ENCODE measurements around the gene CNTN4.

The CNTN4 gene

DNA sequence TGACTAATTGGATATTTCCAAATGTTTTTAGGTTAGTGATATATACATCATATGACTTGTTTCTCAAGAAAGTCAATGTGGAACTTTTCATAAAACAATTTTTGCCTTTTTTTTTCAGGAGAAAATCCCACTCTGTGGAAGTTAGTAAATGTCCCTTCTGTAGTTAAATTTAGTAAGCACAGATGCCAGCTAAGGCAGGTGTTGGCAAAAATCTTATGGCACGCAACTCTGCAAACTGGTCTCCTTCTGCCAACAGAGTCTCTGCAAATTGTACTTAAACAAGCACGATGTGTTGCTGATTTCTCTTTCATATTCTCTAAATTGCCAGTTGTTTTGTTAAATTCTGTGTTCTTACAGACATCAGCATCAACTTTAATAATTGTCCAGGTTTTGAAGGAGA lies 777.7 kb downstream of the CNTN4 start:
- TF ChIP-seq, protein P1, sequence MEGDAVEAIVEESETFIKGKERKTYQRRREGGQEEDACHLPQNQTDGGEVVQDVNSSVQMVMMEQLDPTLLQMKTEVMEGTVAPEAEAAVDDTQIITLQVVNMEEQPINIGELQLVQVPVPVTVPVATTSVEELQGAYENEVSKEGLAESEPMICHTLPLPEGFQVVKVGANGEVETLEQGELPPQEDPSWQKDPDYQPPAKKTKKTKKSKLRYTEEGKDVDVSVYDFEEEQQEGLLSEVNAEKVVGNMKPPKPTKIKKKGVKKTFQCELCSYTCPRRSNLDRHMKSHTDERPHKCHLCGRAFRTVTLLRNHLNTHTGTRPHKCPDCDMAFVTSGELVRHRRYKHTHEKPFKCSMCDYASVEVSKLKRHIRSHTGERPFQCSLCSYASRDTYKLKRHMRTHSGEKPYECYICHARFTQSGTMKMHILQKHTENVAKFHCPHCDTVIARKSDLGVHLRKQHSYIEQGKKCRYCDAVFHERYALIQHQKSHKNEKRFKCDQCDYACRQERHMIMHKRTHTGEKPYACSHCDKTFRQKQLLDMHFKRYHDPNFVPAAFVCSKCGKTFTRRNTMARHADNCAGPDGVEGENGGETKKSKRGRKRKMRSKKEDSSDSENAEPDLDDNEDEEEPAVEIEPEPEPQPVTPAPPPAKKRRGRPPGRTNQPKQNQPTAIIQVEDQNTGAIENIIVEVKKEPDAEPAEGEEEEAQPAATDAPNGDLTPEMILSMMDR (IDR thresholded peaks at IDR 0.05; ENCODE audit: low read depth, low read length): no peak
- no peak overlapping the region for H3K4me3 ChIP-seq (ENCODE audit: low read depth, low read length)
- in situ Hi-C loops (cut with HindIII; ENCODE audit: low sequenced_read_pairs): no loop called here
- no peak for DNase-seq (ENCODE audit: low read depth, low spot score)

DNA sequence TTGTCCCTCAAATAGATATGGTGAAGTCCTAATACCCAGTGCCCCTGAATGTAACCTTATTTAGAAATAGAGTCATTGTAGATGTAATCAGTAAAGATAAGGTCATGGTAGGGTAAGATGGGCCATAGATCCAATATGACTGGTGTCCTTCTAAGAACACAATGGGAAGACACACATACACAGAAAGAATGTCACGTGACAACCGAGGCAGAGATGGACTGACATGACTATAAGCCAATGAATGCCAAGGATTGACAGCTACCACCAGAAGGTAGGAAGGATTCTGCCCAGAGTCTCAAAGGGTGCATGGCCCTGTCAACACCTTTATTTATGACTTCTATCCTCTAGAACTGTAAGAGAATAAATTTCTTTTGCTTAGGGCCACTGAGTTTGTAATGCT lies 780.4 kb downstream of the CNTN4 start:
- TF ChIP-seq, protein P1 (IDR thresholded peaks at IDR 0.05; ENCODE audit: low read depth, low read length): no peak
- in situ Hi-C loops (cut with HindIII; ENCODE audit: low sequenced_read_pairs): no loop called here
- DNase-seq (ENCODE audit: low read depth, low spot score): no peak
- no peak overlapping the region for H3K4me3 ChIP-seq (ENCODE audit: low read depth, low read length)

DNA sequence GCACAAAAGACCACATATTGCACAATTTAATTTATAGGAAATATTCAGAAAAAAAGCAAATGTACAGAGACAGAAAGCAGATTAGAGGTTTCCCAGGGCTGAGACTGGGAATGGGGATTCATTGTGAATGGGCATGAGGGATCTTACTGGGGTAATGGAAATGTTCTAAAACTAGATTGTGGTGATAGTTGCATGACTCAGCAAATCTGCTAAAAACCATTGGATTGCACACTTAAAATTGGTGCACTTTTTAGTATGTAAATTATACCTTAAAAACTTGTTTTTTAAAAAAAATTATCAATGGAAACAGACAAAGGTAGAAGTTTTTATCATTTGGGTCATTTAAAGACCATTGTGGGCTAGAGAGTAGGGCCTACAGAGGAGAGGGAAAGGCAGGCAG lies 780.9 kb downstream of the CNTN4 start:
- DNase-seq (ENCODE audit: low read depth, low spot score): no peak
- no peak overlapping the region for H3K4me3 ChIP-seq (ENCODE audit: low read depth, low read length)
- in situ Hi-C loops (cut with HindIII; ENCODE audit: low sequenced_read_pairs): no loop called here
- TF ChIP-seq, protein P1 (IDR thresholded peaks at IDR 0.05; ENCODE audit: low read depth, low read length): no peak

DNA sequence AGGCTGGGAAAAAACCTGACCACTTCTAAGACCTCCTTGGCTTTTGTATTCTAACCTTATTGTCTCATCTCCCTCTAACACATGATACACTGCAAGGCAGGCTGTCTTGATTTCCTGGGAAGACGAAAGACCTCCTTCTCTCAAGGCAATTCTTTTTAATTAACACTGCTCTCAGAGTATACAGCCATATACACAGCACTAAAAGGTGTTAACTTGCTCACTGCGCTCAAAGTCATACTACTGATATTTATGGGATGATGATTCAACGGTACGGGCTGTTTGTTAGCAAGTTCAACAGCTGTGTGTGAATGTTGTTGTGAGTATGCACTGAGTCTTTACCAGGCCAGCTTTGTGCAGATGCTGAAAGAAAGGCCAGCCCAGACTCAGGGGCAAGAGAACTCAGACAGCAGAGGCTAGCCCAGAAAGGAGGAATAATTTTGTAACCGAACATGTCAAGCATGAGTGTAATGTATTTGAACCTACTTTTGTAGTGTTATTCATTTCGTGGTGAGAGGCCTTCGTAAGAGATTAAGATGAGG lies 781.6 kb downstream of the CNTN4 start:
- in situ Hi-C loops (cut with HindIII; ENCODE audit: low sequenced_read_pairs): no loop called here
- TF ChIP-seq, protein P1 (IDR thresholded peaks at IDR 0.05; ENCODE audit: low read depth, low read length): no peak
- DNase-seq (ENCODE audit: low read depth, low spot score): no peak
- no peak overlapping the region for H3K4me3 ChIP-seq (ENCODE audit: low read depth, low read length)

DNA sequence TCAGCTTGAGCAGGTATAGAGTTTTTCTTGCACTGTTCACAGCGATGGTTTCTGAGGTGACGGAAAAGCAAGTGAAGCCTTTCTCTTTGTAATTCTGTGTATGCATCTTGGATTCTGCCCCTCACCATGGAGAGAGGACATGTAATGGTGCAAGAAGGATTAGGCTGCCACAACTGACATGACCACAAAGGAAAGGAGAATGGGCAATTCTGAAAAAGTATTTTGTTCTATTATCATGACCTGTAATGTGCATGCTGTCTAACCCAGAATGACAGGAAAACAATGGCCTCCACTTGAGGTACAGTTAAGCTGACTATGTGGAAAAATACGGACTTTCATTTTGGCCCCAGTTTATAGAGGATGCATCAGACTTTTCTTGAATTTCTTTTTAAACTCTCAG lies 784.6 kb downstream of the CNTN4 start:
- in situ Hi-C loops (cut with HindIII; ENCODE audit: low sequenced_read_pairs): no loop called here
- TF ChIP-seq, protein P1 (IDR thresholded peaks at IDR 0.05; ENCODE audit: low read depth, low read length): no peak
- DNase-seq (ENCODE audit: low read depth, low spot score): no peak
- H3K4me3 ChIP-seq (ENCODE audit: low read depth, low read length): no peak overlapping the region

DNA sequence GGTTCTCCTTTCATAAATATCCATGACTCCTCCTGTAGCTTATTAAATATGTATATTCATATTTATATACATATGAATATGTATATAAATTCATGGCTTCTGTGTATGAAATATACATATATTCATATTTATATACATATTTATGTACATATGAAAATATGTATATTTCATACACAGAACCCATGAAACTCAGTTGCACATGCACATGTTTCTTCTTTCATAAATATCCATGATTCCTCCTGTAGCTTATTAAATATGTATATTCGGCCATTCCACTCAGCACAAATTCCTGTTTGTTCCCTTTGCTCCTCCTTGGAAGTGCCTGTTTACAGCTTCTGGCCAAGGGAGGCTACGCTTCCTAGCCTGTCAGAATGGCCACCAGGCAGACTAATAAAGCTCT lies 789.9 kb downstream of the CNTN4 start:
- DNase-seq (ENCODE audit: low read depth, low spot score): no peak
- H3K4me3 ChIP-seq (ENCODE audit: low read depth, low read length): no peak overlapping the region
- TF ChIP-seq, protein P1 (IDR thresholded peaks at IDR 0.05; ENCODE audit: low read depth, low read length): no peak
- in situ Hi-C loops (cut with HindIII; ENCODE audit: low sequenced_read_pairs): no loop called here

DNA sequence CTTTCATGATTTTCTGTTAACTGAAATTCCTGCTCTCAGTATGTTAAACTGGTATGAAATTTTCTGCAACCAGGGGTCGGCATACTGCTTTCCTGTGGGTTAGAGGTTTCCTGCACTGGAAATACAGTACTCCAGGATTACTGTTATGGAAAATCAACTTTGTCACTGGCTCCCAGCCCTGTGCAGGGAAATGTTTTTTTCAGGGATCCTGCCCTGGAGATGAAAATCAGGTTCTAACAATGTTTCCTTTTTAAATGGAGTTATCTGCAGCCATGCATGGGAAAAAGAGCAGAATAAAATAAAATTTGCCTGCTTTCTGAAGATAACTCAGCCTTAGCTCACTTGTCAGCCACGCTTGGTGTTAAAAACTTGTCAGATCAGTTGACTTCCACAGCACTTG lies 791.1 kb downstream of the CNTN4 start:
- TF ChIP-seq, protein P1 (IDR thresholded peaks at IDR 0.05; ENCODE audit: low read depth, low read length): no peak
- in situ Hi-C loops (cut with HindIII; ENCODE audit: low sequenced_read_pairs): no loop called here
- no peak for DNase-seq (ENCODE audit: low read depth, low spot score)
- H3K4me3 ChIP-seq (ENCODE audit: low read depth, low read length): no peak overlapping the region

Data from astrocyte of the spinal cord (primary cell).